HCT116 (cell line): ENCODE data around the gene ATP10B. TPM values are rescaled to one million over a fixed set of nuclear protein-coding genes. Genes with fewer than 3 reads are reported as not detected.

Source experiments
- ATAC-seq: fragments of 200-7000 bp; cut with Tn5 transposase; 2 replicates; pipeline ENCODE4 v1.9.1; 2020; ENCODE audit warnings: mild to moderate bottlenecking, moderate library complexity
- BruUV-seq: library from RNA; stranded (reverse); fragments of 400-500 nt; replicated peaks from 2 replicates; lab custom pipeline; 2021; lab: Mats Ljungman, UMichigan
- CTCF ChIA-PET: fragments of 300-600 bp; sonication (Branson Sonifier 250); formaldehyde crosslinking; loops from one replicate; lab custom pipeline; 2021; ENCODE audit warnings: antibody characterized with exemption; lab: Charles Lee
- POLR2A ChIA-PET: fragments of 300-600, 350-600 bp; sonication (Branson Sonifier 250); formaldehyde crosslinking; loops from one replicate; lab custom pipeline; 2021; ENCODE audit warnings: antibody characterized with exemption; lab: Charles Lee
- RAD21 ChIA-PET, 2 experiments: fragments of 300-600 bp; sonication (Branson Sonifier 250); formaldehyde crosslinking; loops; one replicate each; lab custom pipeline; 2023; ENCODE audit warnings: low total read pairs in 2 of 2; ENCODE audit not compliant: uncharacterized antibody in 2 of 2, unreplicated experiment in 2 of 2, low non-redundant PET in 1 of 2; lab: Charles Lee
- DNase-seq: peaks from one replicate; pipeline ENCODE4 v3.0.0-alpha.2; 2010; ENCODE audit warnings: low read depth, low spot score
- H2AFZ ChIP-seq: fragments of 200-600 bp; shearing (Covaris generic), sonication (generic); 2 replicates; pipeline ENCODE4 v1.6.1; 2017; ENCODE audit warnings: low read depth, mixed run types, mixed read lengths, antibody characterized with exemption, low read length; ENCODE audit not compliant: poor library complexity, severe bottlenecking
- H3K27ac ChIP-seq: 2 replicates; pipeline ENCODE4 v1.5.1; 2012; ENCODE audit warnings: low read depth, low read length
- H3K27me3 ChIP-seq: fragments of 200-600 bp; sonication (generic); 2 replicates; pipeline ENCODE4 v1.6.1; 2016; ENCODE audit warnings: mixed run types, low read length, mixed read lengths; ENCODE audit not compliant: insufficient read depth
- H3K36me3 ChIP-seq, 2 experiments: fragments of 200-500 bp in 1 of 2; fragments of 200-600 bp in 1 of 2; sonication (Bioruptor generic) in 1 of 2; sonication (generic) in 1 of 2; 2 replicates each; pipeline versions ENCODE4 v1.5.1 to v1.6.1; 2014 to 2016; ENCODE audit warnings: low read length in 2 of 2, inconsistent platforms in 1 of 2, mixed read lengths in 1 of 2, mixed run types in 1 of 2; ENCODE audit not compliant: insufficient read depth in 2 of 2, control insufficient read depth in 1 of 2
- H3K4me1 ChIP-seq, 2 experiments: fragments of 200-600 bp in 1 of 2; sonication (generic) in 1 of 2; 2 replicates each; pipeline versions ENCODE4 v1.5.1 to v1.6.1; 2012 to 2017; ENCODE audit warnings: low read length in 2 of 2, inconsistent platforms in 1 of 2, mild to moderate bottlenecking in 1 of 2, mixed read lengths in 1 of 2, mixed run types in 1 of 2, moderate library complexity in 1 of 2; ENCODE audit not compliant: insufficient read depth in 2 of 2, control insufficient read depth in 1 of 2
- H3K4me2 ChIP-seq: fragments of 200-600 bp; sonication (generic); 2 replicates; pipeline ENCODE4 v1.6.1; 2017; ENCODE audit warnings: mixed run types, low read length, mixed read lengths
- H3K4me3 ChIP-seq, 2 experiments: fragments of 200-600 bp in 1 of 2; sonication (generic) in 1 of 2; replicated peaks in 1 of 2; 2 replicates each; pipeline ENCODE4 v1.5.1; 2011 to 2016; ENCODE audit warnings: low read length in 2 of 2, control low read depth in 1 of 2, low read depth in 1 of 2, mild to moderate bottlenecking in 1 of 2, mixed read lengths in 1 of 2, mixed run types in 1 of 2
- H3K79me2 ChIP-seq: fragments of 200-600 bp; sonication (generic); 2 replicates; pipeline ENCODE4 v1.6.1; 2017; ENCODE audit warnings: mild to moderate bottlenecking, mixed run types, low read length, moderate library complexity, mixed read lengths; ENCODE audit not compliant: insufficient read depth
- H3K9ac ChIP-seq: fragments of 200-600 bp; sonication (generic); 2 replicates; pipeline ENCODE4 v1.6.1; 2016; ENCODE audit warnings: low read length, mixed read lengths
- H3K9me2 ChIP-seq: fragments of 200-600 bp; sonication (generic), shearing (Covaris generic); 2 replicates; pipeline ENCODE4 v1.6.1; 2017; ENCODE audit warnings: mixed run types, mild to moderate bottlenecking, moderate library complexity; ENCODE audit not compliant: insufficient read depth
- H3K9me3 ChIP-seq, 2 experiments: fragments of 200-500 bp in 1 of 2; fragments of 200-600 bp in 1 of 2; sonication (Bioruptor generic) in 1 of 2; sonication (generic) in 1 of 2; 2 replicates each; pipeline ENCODE4 v1.6.1; 2014 to 2017; ENCODE audit warnings: low read length in 2 of 2, mixed read lengths in 2 of 2, inconsistent platforms in 1 of 2, low read depth in 1 of 2, mild to moderate bottlenecking in 1 of 2, mixed run types in 1 of 2, moderate library complexity in 1 of 2; ENCODE audit not compliant: control insufficient read depth in 1 of 2, insufficient read depth in 1 of 2
- H4K20me1 ChIP-seq: fragments of 200-600 bp; sonication (generic), shearing (Covaris generic); 2 replicates; pipeline ENCODE4 v1.6.1; 2017; ENCODE audit warnings: mixed run types, mild to moderate bottlenecking, moderate library complexity; ENCODE audit not compliant: insufficient read depth
- CBX3 ChIP-seq: IDR thresholded peaks from 2 replicates; pipeline ENCODE4 v1.6.1; 2012; ENCODE audit warnings: low read depth
- CEBPB ChIP-seq: IDR thresholded peaks from 2 replicates; pipeline ENCODE4 v1.6.1; 2012; ENCODE audit warnings: low read depth
- ELF1 ChIP-seq: IDR thresholded peaks from 2 replicates; pipeline ENCODE4 v1.6.1; 2012; ENCODE audit warnings: low read depth, borderline replicate concordance
- EZH2phosphoT487 ChIP-seq: fragments of 200-600 bp; IDR thresholded peaks from 2 replicates; pipeline ENCODE4 v1.6.1; 2018; ENCODE audit warnings: antibody characterized with exemption, borderline replicate concordance
- FOSL1 ChIP-seq: IDR thresholded peaks from 2 replicates; pipeline ENCODE4 v1.6.1; 2012; ENCODE audit warnings: low read depth
- JUND ChIP-seq: IDR thresholded peaks from 2 replicates; pipeline ENCODE4 v1.6.1; 2012
- POLR2AphosphoS5 ChIP-seq: IDR thresholded peaks from 2 replicates; pipeline ENCODE4 v1.6.1; 2011; ENCODE audit warnings: mild to moderate bottlenecking, low read depth, low read length, moderate library complexity
- SP1 ChIP-seq: IDR thresholded peaks from 2 replicates; pipeline ENCODE4 v1.6.1; 2012; ENCODE audit warnings: low read depth
- SRF ChIP-seq: IDR thresholded peaks from 2 replicates; pipeline ENCODE4 v1.6.1; 2012; ENCODE audit warnings: low read depth
- TCF7L2 ChIP-seq: IDR thresholded peaks from 2 replicates; pipeline ENCODE4 v1.7.0; 2011; ENCODE audit warnings: borderline replicate concordance, inconsistent platforms; ENCODE audit not compliant: insufficient read depth, insufficient read length; ENCODE audit errors: extremely low read depth
- YY1 ChIP-seq: IDR thresholded peaks from 2 replicates; pipeline ENCODE4 v1.6.1; 2011; ENCODE audit warnings: low read length, low read depth, moderate library complexity, mild to moderate bottlenecking; ENCODE audit not compliant: insufficient replicate concordance; ENCODE audit errors: extremely low read depth
- intact Hi-C: fragments of 100-400 bp; cut with micrococcal nuclease; formaldehyde crosslinking; loops from 2 replicates; pipeline ENCODE4 v1.10.0; 2022
- total RNA-seq: library from RNA; stranded (reverse); gene quantifications from one replicate; pipeline ENCODE4 v1.2.1, GENCODE V29; 2021; ENCODE audit not compliant: unreplicated experiment
- TF ChIP-seq, protein P1 (sequence below): IDR thresholded peaks from 2 replicates; pipeline ENCODE4 v1.6.1; 2011; ENCODE audit warnings: mild to moderate bottlenecking, low read length, moderate library complexity; ENCODE audit not compliant: insufficient replicate concordance; ENCODE audit errors: extremely low read depth
- TF ChIP-seq, protein P2 (sequence below): IDR thresholded peaks from 2 replicates; pipeline ENCODE4 v1.6.1; 2012
- TF ChIP-seq, protein P3 (sequence below): IDR thresholded peaks from 2 replicates; pipeline ENCODE4 v1.6.1; 2012
- TF ChIP-seq, protein P4 (sequence below): IDR thresholded peaks from 2 replicates; pipeline ENCODE4 v1.6.1; 2012; ENCODE audit warnings: low read depth

ATP10B gene
- total RNA-seq, 1 experiment from 2014 or later: 0.07 TPM

GRCh38 chr5:160539431-160539830, 312.6 kb downstream of the ATP10B start:
- no peak overlapping the region for H3K4me3 ChIP-seq
- H3K79me2 ChIP-seq: no peaks in the 10 kb centered on the region
- CTCF ChIA-PET: no interaction called here
- no peaks in the 10 kb centered on the region for H3K36me3 ChIP-seq
- no peak overlapping the region for H2AFZ ChIP-seq
- POLR2A ChIA-PET: no interaction called here
- no peak overlapping the region for H3K9ac ChIP-seq
- H3K27ac ChIP-seq: no peak overlapping the region
- DNase-seq (no peak), ATAC-seq (no peak)
- H3K4me2 ChIP-seq: no peak overlapping the region
- intact Hi-C loops: no loop called here
- no TSS peak for BruUV-seq
- 0 out of 2 replicates have a peak, but pooled peaks cover 6% of the 10 kb centered on the region for H3K27me3 ChIP-seq
- no peaks in the 10 kb centered on the region; the same call in 1 of the 2 replicates for H3K9me2 ChIP-seq
- no peaks in the 10 kb centered on the region for H3K4me1 ChIP-seq
- no peaks in the 10 kb centered on the region for H3K9me3 ChIP-seq
- TF ChIP-seq FOSL1 (no peak), ELF1 (no peak), SP1 (no peak), YY1 (no peak), EZH2phosphoT487 (no peak), CBX3 (no peak), JUND (no peak), CEBPB (no peak), TCF7L2 (no peak), POLR2AphosphoS5 (no peak), SRF (no peak)
- TF ChIP-seq, protein P1, sequence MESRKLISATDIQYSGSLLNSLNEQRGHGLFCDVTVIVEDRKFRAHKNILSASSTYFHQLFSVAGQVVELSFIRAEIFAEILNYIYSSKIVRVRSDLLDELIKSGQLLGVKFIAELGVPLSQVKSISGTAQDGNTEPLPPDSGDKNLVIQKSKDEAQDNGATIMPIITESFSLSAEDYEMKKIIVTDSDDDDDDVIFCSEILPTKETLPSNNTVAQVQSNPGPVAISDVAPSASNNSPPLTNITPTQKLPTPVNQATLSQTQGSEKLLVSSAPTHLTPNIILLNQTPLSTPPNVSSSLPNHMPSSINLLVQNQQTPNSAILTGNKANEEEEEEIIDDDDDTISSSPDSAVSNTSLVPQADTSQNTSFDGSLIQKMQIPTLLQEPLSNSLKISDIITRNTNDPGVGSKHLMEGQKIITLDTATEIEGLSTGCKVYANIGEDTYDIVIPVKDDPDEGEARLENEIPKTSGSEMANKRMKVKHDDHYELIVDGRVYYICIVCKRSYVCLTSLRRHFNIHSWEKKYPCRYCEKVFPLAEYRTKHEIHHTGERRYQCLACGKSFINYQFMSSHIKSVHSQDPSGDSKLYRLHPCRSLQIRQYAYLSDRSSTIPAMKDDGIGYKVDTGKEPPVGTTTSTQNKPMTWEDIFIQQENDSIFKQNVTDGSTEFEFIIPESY: no peak
- TF ChIP-seq, protein P2, sequence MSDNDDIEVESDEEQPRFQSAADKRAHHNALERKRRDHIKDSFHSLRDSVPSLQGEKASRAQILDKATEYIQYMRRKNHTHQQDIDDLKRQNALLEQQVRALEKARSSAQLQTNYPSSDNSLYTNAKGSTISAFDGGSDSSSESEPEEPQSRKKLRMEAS: no peak
- TF ChIP-seq, protein P3, sequence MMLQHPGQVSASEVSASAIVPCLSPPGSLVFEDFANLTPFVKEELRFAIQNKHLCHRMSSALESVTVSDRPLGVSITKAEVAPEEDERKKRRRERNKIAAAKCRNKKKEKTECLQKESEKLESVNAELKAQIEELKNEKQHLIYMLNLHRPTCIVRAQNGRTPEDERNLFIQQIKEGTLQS: no peak
- TF ChIP-seq, protein P4, sequence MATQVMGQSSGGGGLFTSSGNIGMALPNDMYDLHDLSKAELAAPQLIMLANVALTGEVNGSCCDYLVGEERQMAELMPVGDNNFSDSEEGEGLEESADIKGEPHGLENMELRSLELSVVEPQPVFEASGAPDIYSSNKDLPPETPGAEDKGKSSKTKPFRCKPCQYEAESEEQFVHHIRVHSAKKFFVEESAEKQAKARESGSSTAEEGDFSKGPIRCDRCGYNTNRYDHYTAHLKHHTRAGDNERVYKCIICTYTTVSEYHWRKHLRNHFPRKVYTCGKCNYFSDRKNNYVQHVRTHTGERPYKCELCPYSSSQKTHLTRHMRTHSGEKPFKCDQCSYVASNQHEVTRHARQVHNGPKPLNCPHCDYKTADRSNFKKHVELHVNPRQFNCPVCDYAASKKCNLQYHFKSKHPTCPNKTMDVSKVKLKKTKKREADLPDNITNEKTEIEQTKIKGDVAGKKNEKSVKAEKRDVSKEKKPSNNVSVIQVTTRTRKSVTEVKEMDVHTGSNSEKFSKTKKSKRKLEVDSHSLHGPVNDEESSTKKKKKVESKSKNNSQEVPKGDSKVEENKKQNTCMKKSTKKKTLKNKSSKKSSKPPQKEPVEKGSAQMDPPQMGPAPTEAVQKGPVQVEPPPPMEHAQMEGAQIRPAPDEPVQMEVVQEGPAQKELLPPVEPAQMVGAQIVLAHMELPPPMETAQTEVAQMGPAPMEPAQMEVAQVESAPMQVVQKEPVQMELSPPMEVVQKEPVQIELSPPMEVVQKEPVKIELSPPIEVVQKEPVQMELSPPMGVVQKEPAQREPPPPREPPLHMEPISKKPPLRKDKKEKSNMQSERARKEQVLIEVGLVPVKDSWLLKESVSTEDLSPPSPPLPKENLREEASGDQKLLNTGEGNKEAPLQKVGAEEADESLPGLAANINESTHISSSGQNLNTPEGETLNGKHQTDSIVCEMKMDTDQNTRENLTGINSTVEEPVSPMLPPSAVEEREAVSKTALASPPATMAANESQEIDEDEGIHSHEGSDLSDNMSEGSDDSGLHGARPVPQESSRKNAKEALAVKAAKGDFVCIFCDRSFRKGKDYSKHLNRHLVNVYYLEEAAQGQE: no peak
- no peaks in the 10 kb centered on the region for H4K20me1 ChIP-seq
- RAD21 ChIA-PET: no interaction called here
